Right renal cortex interstitium (tissue), 3 donors: ENCODE data around the gene HSF4. TPM values are rescaled to one million over a fixed set of nuclear protein-coding genes. Genes with fewer than 3 reads are reported as not detected.

ENCODE experiments used
- DNase-seq, 3 donors: peaks; one replicate each; pipeline ENCODE4 v3.0.0-alpha.2; 2013; ENCODE audit warnings: low read depth in 3 of 3, low spot score in 2 of 3
- polyA plus RNA-seq, 3 donors: library from polyadenylated mRNA; unstranded; fragments of 120-200 nt; gene quantifications; one replicate each; pipeline ENCODE4 v1.2.1, GENCODE V29; 2013; ENCODE audit not compliant: insufficient read length in 3 of 3

HSF4 gene
- polyA plus RNA-seq, 3 donors, result 1.1 to 1.3 (median 1.2) TPM

- no peak for DNase-seq
Measured at GRCh38 chr16:67183284-67183626, 18.7 kb downstream of the HSF4 start.

GRCh38 chr16:67183627-67184452 lies 19.3 kb downstream of the HSF4 start, which contains the start of gene MATCAP1:
Gene MATCAP1, minus strand, starts transcription at chr16:67183963. Its CDS starts 3,353 bp downstream, at chr16:67180610.
- peak; percentile 86 to 94 (median 93) for DNase-seq

GRCh38 chr16:67184453-67184994 lies 20.0 kb downstream of the HSF4 start:
- DNase-seq, result no peak

GRCh38 chr16:67184995-67185650 lies 20.6 kb downstream of the HSF4 start:
- DNase-seq, result peak in 2 of 3 donors; percentile 75 to 88

GRCh38 chr16:67185651-67186134 lies 21.1 kb downstream of the HSF4 start:
- DNase-seq, result no peak

- DNase-seq, result no peak
Measured at GRCh38 chr16:67186550-67186950, 22.0 kb downstream of the HSF4 start.

- DNase-seq, result no peak
Measured at GRCh38 chr16:67187175-67187890, 22.8 kb downstream of the HSF4 start.

- DNase-seq, result no peak
Measured at GRCh38 chr16:67188323-67188722, 23.8 kb downstream of the HSF4 start.

- no peak for DNase-seq
Measured at GRCh38 chr16:67188798-67189197, 24.3 kb downstream of the HSF4 start.

GRCh38 chr16:67190041-67190440 lies 25.5 kb downstream of the HSF4 start, which contains the start of gene EXOC3L1:
Gene EXOC3L1, minus strand, starts transcription at chr16:67190136. Its CDS starts 460 bp downstream, at chr16:67189676.
- DNase-seq, result no peak

- no peak for DNase-seq
Measured at GRCh38 chr16:67190448-67191399, 26.2 kb downstream of the HSF4 start.

GRCh38 chr16:67191411-67191994 lies 27.0 kb downstream of the HSF4 start:
- no peak for DNase-seq

- DNase-seq, result peak; percentile 72 to 80 (median 73)
Measured at GRCh38 chr16:67191995-67192681, 27.6 kb downstream of the HSF4 start, which contains the start of gene E2F4. Gene E2F4, plus strand, starts transcription at chr16:67192155. Its CDS starts 73 bp downstream, at chr16:67192228.

GRCh38 chr16:67192781-67193361 lies 28.3 kb downstream of the HSF4 start:
- no peak for DNase-seq

GRCh38 chr16:67193536-67193935 lies 29.0 kb downstream of the HSF4 start:
- no peak for DNase-seq

GRCh38 chr16:67194260-67194659 lies 29.7 kb downstream of the HSF4 start:
- DNase-seq, result no peak

GRCh38 chr16:67195676-67196075 lies 31.1 kb downstream of the HSF4 start:
- DNase-seq, result no peak

- no peak for DNase-seq
Measured at GRCh38 chr16:67196881-67197280, 32.3 kb downstream of the HSF4 start.
